Muscle layer of colon (tissue), 2 donors: Measurements from ENCODE around the gene SEC16A.

Experiments used
- H3K27ac ChIP-seq: one replicate; pipeline ENCODE4 v1.7.0; 2013; ENCODE audit warnings: low read depth, mild to moderate bottlenecking, low read length, moderate library complexity
- H3K27me3 ChIP-seq, 2 donors: one replicate each; pipeline ENCODE4 v1.7.0; 2013; ENCODE audit warnings: low read length in 2 of 2, mild to moderate bottlenecking in 2 of 2; ENCODE audit not compliant: insufficient read depth in 2 of 2, control insufficient read depth in 1 of 2
- H3K36me3 ChIP-seq: one replicate; pipeline ENCODE4 v1.7.0; 2013; ENCODE audit warnings: mild to moderate bottlenecking, low read length; ENCODE audit not compliant: insufficient read depth
- H3K4me1 ChIP-seq: one replicate; pipeline ENCODE4 v1.7.0; 2013; ENCODE audit warnings: mild to moderate bottlenecking, low read length; ENCODE audit not compliant: insufficient read depth
- H3K4me3 ChIP-seq, 2 donors: one replicate each; pipeline ENCODE4 v1.7.0; 2013; ENCODE audit warnings: low read length in 2 of 2, low read depth in 1 of 2, mild to moderate bottlenecking in 1 of 2, moderate library complexity in 1 of 2
- H3K9ac ChIP-seq: one replicate; pipeline ENCODE4 v1.7.0; 2013; ENCODE audit warnings: low read length
- H3K9me3 ChIP-seq: one replicate; pipeline ENCODE4 v1.7.0; 2013; ENCODE audit warnings: mild to moderate bottlenecking, low read length
- donor health status: abdominal sarcoma.
- donor health status: Adenocarcinoma of cecum.

The SEC16A gene, protein sequence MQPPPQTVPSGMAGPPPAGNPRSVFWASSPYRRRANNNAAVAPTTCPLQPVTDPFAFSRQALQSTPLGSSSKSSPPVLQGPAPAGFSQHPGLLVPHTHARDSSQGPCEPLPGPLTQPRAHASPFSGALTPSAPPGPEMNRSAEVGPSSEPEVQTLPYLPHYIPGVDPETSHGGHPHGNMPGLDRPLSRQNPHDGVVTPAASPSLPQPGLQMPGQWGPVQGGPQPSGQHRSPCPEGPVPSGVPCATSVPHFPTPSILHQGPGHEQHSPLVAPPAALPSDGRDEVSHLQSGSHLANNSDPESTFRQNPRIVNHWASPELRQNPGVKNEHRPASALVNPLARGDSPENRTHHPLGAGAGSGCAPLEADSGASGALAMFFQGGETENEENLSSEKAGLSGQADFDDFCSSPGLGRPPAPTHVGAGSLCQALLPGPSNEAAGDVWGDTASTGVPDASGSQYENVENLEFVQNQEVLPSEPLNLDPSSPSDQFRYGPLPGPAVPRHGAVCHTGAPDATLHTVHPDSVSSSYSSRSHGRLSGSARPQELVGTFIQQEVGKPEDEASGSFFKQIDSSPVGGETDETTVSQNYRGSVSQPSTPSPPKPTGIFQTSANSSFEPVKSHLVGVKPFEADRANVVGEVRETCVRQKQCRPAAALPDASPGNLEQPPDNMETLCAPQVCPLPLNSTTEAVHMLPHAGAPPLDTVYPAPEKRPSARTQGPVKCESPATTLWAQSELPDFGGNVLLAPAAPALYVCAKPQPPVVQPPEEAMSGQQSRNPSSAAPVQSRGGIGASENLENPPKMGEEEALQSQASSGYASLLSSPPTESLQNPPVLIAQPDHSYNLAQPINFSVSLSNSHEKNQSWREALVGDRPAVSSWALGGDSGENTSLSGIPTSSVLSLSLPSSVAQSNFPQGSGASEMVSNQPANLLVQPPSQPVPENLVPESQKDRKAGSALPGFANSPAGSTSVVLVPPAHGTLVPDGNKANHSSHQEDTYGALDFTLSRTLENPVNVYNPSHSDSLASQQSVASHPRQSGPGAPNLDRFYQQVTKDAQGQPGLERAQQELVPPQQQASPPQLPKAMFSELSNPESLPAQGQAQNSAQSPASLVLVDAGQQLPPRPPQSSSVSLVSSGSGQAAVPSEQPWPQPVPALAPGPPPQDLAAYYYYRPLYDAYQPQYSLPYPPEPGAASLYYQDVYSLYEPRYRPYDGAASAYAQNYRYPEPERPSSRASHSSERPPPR (N-terminal part only)

DNA sequence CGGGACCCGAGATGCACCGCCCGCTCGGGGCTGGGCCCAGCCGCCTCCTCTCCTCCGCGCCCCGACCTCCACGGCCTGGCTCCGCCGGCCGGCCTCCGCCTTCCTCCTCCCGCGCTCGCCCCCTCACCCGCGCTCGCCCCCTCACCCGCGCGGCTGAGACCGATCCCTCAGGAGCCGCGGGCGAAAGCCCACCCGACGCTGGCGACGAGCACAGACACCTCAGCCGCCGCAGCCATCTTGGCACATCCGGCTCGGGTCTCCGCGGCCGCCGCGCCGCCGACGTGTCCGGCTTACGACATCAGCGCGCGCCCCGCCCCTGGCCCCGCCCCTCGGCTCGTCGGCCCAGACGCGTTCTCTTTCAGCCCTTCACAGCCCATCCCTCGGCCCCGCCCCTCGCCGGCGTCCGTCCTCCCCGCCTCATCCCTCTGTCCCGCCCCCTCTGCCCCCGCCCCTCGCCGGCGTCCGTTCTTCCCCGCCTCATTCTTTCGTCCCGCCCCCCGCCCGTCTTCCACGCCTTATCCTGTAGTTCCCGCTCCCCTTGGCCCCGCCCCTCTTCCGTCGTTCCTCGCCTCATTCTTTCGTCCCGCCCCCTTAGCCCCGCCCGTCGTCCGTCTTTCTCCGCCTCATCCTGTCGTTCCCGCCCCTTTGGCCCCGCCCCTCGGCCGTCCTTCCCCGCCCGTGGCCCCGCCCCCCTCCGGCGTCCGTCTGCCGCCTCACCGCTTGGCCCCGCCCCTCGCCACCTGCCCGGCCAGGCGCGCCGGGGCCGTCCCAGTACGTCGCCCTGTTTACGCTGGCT lies at the start of gene SEC16A:
SEC16A (minus strand) TSS at position 248 of the 796 bp plus-strand sequence. CDS start 5,425 bp downstream, outside the sequence.
- Histone ChIP-seq H3K9ac (peak within 1 kb of the TSS; percentile 75), H3K36me3 (no peaks in the 10 kb centered on the region), H3K4me3 (peak within 1 kb of the TSS; percentile 73 to 88), H3K9me3 (no peaks in the 10 kb centered on the region), H3K27me3 (no peaks in the 10 kb centered on the region), H3K27ac (peak within 1 kb of the TSS; percentile 97), H3K4me1 (peaks cover 12% of the 10 kb centered on the region)

DNA sequence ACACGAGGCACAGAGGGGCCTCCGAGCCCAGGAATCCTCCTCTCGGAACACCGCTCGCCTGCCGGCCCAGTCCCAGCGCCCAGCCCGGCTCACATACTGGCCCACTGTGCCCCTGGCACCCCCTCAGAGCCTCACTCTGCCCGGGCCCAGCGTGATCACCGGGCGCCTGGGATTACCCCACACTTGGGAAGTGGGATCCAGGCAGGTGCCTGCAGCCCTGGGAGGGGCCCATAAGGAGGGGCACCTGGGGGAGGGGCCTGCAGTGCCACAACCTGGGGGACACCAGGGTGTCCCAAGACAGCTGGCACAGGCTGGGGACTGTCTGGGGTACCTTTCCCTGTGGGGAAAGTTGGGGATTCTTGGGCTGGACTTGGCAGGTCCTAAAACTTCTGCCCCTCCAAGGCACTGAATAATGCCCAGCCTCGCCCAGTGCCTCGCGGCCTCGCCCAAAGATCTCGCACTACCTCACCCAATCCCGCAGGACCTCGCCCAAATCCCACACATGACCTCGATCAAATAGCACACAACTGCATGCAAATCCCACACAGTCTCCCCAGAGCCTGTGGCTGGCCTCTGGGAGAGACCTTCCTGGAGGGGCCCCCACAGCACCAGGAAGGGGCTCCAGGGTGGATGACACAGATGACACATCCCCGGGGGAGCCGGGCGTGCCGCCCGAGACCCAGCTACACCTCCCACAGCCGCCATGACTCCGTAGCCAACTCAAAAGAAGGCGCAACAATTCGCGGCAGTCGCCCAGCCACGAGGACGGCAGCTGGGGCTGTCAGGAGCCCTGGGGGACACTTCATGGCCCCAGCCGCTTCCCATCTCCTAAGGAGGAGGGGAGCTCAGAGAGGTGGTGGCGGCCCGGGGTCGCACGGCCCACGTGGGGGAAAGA lies 49.3 kb upstream of the SEC16A start:
- H3K4me1 ChIP-seq, result peaks cover 77% of the 10 kb centered on the region
- H3K27me3 ChIP-seq, result no peaks in the 10 kb centered on the region
- peak overlapping the region; percentile 52 for H3K27ac ChIP-seq
- peaks cover 14% of the 10 kb centered on the region for H3K36me3 ChIP-seq
- no peak overlapping the region for H3K9ac ChIP-seq
- no peak overlapping the region for H3K4me3 ChIP-seq
- H3K9me3 ChIP-seq, result no peaks in the 10 kb centered on the region

DNA sequence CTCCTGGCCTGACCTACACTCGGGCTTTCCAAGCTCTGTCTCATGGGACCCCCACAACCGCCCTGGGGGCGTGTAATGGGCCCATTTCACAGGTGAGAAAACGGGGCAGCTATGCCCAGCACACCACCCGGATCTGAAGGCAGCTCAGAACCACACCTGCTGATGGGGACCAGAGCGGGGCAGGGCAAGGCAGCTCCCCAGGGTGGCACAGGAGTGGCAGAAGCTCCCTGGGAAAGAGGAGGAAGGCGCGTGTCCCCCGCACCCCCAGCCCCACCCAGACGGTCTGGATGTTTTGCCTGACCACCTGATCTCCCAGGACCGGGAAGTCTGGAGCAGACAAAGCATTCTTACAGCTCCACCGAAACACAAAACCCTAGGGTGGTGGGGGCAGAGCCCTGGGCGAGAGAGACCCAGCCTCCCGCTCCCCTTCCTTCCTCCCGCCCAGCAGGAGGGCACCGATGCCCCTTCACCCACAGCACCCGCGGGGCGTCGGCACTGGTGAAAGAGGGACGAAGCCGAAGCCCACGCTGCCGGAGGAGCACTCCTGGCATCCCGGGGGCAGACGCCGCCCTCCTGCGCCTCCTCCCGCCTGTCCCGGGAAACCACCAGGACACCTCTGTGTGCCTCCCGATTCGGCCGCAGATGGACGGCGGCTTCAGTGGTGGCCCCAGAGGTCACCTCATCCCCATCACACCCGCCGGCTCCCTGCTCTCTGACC lies 48.5 kb upstream of the SEC16A start:
- Histone ChIP-seq H3K27ac (peak overlapping the region; percentile 58), H3K4me1 (peaks cover 77% of the 10 kb centered on the region), H3K36me3 (peaks cover 11% of the 10 kb centered on the region), H3K27me3 (no peaks in the 10 kb centered on the region), H3K9ac (no peak overlapping the region), H3K9me3 (no peaks in the 10 kb centered on the region), H3K4me3 (no peak overlapping the region)

DNA sequence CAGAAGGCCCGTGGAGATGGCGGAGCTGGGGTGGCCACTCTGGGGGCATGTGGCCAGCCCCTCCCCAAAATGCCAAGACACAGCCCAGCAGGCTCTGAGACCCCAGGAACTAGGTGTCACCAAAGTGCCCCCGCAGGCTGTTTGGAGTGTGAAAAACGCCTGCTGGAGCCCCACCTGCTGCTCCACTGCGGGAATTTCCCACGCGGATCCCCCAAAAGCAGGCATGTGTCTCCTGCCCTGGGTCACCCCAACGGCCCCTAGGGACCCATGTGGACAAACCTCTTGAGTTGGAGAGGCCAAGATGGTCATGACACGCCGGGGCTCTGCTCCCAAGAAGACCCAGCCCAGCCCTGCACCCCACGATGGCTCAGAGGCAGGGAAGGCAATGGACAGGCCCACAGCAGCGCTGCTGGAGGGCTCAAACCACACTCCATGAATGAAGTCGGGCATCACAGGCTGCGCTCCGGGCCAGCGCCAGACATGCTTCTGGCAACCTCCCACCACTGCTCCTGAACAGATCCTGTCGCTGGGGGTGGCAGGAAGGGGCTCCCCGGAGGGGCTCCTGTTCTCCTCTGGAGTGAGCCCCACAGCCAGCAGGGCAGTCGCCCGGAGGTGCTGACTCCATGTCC lies 47.7 kb upstream of the SEC16A start:
- Histone ChIP-seq H3K9ac (no peak overlapping the region), H3K4me1 (peaks cover 79% of the 10 kb centered on the region), H3K27me3 (no peaks in the 10 kb centered on the region), H3K4me3 (no peak overlapping the region), H3K27ac (peak overlapping the region; percentile 58), H3K36me3 (peaks cover 11% of the 10 kb centered on the region), H3K9me3 (no peaks in the 10 kb centered on the region)

DNA sequence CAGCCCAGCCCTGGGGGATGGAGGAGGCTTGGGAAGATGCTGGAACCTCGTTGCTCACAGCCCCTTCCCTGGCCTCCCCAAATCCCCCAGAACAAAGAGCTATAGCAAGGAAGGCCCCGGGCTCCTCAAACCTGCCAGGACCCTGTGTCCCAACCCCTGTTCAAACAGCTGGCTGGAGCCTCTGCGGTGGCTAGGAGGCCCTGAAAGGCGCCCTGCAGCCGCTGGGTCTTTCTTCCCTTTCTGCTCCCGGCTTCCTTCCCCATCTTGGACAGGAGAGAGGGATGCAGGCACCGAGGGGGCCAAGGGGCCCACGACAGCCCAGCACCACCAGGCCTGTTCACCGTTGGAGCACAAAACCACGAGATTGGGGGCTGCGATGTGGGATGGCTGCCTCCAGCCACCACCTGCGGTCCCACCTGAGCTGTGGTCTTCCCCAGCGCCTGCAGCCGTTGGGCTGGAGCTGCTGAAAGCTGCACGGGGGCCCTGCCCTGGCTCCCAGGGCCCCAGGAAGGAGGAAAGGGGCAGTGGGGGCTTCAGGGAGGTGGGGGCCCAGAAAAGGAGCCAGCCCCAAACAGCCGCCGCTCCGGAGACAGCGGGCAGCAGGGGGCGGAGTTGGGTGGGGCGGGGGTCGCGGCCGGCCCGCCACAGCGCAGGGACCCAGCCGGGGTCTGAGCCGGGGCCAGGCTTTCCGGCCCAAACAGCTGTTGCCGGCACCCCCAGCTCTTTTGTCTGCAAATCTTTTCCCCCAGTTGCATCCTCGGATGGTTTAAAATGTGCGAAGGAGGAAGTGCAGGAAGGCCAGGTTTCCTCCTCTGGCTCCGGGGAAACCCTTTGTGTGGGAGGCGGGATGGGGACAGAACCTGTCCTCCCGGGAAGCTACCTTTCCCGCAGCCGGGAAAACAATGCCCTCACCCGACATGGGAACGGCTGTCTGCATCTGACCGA lies 46.9 kb upstream of the SEC16A start:
- Histone ChIP-seq H3K36me3 (peaks cover 11% of the 10 kb centered on the region), H3K27ac (no peak overlapping the region), H3K9ac (no peak overlapping the region), H3K9me3 (no peaks in the 10 kb centered on the region), H3K4me1 (peaks cover 76% of the 10 kb centered on the region), H3K27me3 (no peaks in the 10 kb centered on the region), H3K4me3 (no peak overlapping the region)

DNA sequence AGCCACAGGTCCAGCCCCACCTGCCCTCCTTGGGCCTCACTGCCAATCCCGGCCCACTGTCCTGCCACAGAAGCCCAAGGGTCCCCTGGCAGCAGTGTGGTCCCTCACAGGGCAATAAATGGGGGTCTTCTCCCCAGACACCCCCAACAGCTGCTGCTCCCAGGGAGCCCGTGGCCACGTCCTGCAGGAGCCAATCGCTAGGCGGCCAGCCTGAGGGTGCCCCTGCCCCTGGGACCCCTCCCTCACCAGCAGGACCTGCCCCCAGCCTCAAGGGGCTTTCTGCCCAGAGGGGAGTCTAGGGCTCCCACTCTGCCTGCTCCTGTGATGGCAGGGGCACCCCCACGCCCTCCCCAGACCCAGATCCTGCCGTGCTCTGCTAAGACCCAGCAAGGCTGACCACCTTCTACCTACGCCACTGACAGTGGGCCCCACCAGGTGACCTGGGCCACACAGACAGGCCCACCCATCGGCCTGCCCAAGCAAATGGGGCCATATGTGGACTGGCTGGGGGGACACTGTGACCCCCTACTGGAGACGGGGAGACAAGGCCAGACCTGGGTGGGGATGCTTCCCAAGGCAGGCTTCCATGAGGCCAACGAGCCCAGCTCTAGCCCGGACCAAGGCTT lies 46.0 kb upstream of the SEC16A start:
- Histone ChIP-seq H3K4me3 (no peak overlapping the region), H3K9me3 (no peaks in the 10 kb centered on the region), H3K4me1 (peaks cover 76% of the 10 kb centered on the region), H3K27me3 (no peaks in the 10 kb centered on the region), H3K9ac (no peak overlapping the region), H3K27ac (peak overlapping the region; percentile 72), H3K36me3 (peaks cover 4% of the 10 kb centered on the region)

DNA sequence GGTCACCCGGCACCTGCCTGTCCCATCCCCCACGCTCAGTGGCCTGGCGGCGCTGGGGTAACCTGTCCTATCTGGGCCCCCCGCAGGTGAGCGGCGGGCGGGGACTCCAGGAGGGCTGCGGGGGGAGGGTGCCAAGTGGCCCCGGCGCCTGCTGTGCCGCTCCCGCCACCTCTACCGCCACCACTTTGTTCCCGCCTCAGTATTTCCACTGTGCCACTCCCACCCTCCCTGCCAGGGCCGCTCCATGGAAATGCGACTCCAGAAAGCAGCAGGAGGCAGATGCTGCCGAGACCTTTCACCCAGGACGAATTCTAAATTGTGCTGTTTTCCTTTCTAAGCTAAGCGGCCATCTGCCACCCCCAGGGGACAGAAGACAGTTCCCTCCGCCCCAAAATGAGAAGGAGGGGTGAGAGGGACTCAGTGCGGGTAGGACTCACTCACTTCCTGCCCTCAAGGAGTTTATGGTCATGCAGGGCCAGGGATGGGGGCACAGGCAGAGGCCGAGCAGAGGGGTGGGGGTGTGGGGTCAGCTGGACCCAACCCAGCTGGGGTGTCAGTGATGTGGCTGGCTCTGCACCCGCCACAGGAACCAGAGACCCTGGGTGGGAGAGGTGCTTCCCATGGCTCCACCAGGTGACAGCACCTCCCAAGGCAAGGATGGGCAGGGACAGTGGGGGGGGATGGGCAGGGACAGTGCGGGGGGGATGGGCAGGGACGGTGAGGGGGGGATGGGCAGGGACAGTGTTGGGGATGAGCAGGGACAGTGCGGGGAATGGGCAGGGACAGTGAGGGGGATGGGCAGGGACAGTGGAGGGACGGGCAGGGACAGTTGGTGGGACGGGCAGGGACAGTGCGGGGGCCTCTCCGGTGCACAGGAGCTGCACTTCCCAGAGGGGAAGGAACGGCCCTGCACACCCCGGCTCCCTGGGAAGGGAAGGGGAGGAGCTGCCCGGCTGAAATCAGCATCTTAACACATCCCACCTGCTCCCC lies 45.2 kb upstream of the SEC16A start:
- Histone ChIP-seq H3K9ac (no peak overlapping the region), H3K27me3 (no peaks in the 10 kb centered on the region), H3K4me3 (no peak overlapping the region), H3K27ac (peak overlapping the region; percentile 72), H3K36me3 (peaks cover 6% of the 10 kb centered on the region), H3K4me1 (peaks cover 69% of the 10 kb centered on the region), H3K9me3 (no peaks in the 10 kb centered on the region)

DNA sequence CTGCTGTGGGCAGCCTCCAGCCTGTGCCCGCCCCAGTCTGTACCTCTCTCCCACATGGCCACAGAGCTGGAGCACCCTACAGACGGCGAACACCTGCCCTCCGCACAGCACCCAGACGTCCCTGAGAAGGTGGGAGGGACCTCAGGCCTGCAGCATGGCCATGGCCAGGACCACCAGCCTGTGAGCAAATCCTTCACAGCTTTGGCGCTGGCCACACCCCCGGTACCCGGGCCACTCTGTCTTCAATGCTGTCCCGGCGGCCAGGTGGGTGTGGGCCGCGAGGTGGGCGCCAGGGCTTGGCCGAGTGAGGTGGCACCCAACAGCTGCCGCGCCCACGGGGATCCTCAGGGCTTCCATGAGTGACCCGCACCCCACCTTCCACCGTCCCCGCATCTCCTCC lies 44.3 kb upstream of the SEC16A start:
- H3K27ac ChIP-seq, result peak overlapping the region; percentile 40
- no peaks in the 10 kb centered on the region for H3K9me3 ChIP-seq
- no peak overlapping the region for H3K9ac ChIP-seq
- peaks cover 60% of the 10 kb centered on the region for H3K4me1 ChIP-seq
- no peaks in the 10 kb centered on the region for H3K27me3 ChIP-seq
- H3K4me3 ChIP-seq, result no peak overlapping the region
- H3K36me3 ChIP-seq, result peaks cover 11% of the 10 kb centered on the region
